Cardiac muscle cell (in vitro differentiated cells and primary cell): Measurements from ENCODE around the gene DCX. TPM values are rescaled to one million over a fixed set of nuclear protein-coding genes. Genes with fewer than 3 reads are reported as not detected.
A peak's percentile ranks its signal among the peaks of the same experiment; 100 is the strongest.

Experiments used
- DNase-seq, 2 donors: peaks; one replicate each; pipeline versions ENCODE4 v3.0.0 to v3.0.0-alpha.2; 2010 to 2017; ENCODE audit warnings: low read depth in 1 of 2, low spot score in 1 of 2
- H3K27ac ChIP-seq: fragments of 200-600 bp; sonication (generic); 2 replicates; pipeline ENCODE4 v1.5.1; 2016
- H3K27me3 ChIP-seq: fragments of 200-600 bp; sonication (generic); 2 replicates; pipeline ENCODE4 v1.6.0; 2016; ENCODE audit warnings: control low read depth
- H3K36me3 ChIP-seq: fragments of 200-600 bp; sonication (generic); 2 replicates; pipeline ENCODE4 v1.5.1; 2016; ENCODE audit warnings: control low read depth
- H3K4me1 ChIP-seq: fragments of 200-600 bp; sonication (generic); 2 replicates; pipeline ENCODE4 v1.8.1; 2017; ENCODE audit warnings: low read depth, mild to moderate bottlenecking, mixed run types
- H3K4me3 ChIP-seq: fragments of 200-600 bp; sonication (generic); 2 replicates; pipeline ENCODE4 v1.5.1; 2016; ENCODE audit warnings: mild to moderate bottlenecking
- H3K9me3 ChIP-seq: fragments of 200-600 bp; sonication (generic); 2 replicates; pipeline ENCODE4 v1.5.1; 2017; ENCODE audit warnings: low read depth, mild to moderate bottlenecking, control low read depth
- polyA plus RNA-seq: library from polyadenylated mRNA; unstranded; fragments of >200 nt; fragmentation: Nextera tagmentation; extraction: Ambion mirVana; gene quantifications from 2 replicates; pipeline ENCODE4 v1.2.1, GENCODE V29; 2016
- total RNA-seq: library from RNA; depleted of rRNA; stranded (reverse); fragments of >200 nt; gene quantifications from 2 replicates; pipeline ENCODE4 v1.2.3, GENCODE V29; 2016
- TF ChIP-seq, protein P1 (sequence below): IDR thresholded peaks from 2 replicates; pipeline ENCODE4 v1.5.1; 2012; ENCODE audit warnings: low read depth, mild to moderate bottlenecking, low read length

The DCX gene
- total and polyA plus RNA-seq, 2 experiments from 2014 or later = 0.34 to 1.0 TPM

- H3K27ac ChIP-seq = no peak within 1 kb of the TSS
- H3K27me3 ChIP-seq = no peaks in the 10 kb centered on the region
- no peaks in the 10 kb centered on the region for H3K4me1 ChIP-seq
- peak in 1 of 2 donors; percentile 2 for DNase-seq
- no peak within 1 kb of the TSS for H3K4me3 ChIP-seq
- H3K9me3 ChIP-seq = no peaks in the 10 kb centered on the region
- TF ChIP-seq, protein P1, sequence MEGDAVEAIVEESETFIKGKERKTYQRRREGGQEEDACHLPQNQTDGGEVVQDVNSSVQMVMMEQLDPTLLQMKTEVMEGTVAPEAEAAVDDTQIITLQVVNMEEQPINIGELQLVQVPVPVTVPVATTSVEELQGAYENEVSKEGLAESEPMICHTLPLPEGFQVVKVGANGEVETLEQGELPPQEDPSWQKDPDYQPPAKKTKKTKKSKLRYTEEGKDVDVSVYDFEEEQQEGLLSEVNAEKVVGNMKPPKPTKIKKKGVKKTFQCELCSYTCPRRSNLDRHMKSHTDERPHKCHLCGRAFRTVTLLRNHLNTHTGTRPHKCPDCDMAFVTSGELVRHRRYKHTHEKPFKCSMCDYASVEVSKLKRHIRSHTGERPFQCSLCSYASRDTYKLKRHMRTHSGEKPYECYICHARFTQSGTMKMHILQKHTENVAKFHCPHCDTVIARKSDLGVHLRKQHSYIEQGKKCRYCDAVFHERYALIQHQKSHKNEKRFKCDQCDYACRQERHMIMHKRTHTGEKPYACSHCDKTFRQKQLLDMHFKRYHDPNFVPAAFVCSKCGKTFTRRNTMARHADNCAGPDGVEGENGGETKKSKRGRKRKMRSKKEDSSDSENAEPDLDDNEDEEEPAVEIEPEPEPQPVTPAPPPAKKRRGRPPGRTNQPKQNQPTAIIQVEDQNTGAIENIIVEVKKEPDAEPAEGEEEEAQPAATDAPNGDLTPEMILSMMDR = no peak
- H3K36me3 ChIP-seq = no peaks in the 10 kb centered on the region
Observed at GRCh38 chrX:111270339-111270738, 141.7 kb downstream of the DCX start, which contains the start of gene CAPN6. TSS of gene CAPN6 (minus strand) at chrX:111270483. CDS start at chrX:111263936, 6,547 bp downstream.

DNA sequence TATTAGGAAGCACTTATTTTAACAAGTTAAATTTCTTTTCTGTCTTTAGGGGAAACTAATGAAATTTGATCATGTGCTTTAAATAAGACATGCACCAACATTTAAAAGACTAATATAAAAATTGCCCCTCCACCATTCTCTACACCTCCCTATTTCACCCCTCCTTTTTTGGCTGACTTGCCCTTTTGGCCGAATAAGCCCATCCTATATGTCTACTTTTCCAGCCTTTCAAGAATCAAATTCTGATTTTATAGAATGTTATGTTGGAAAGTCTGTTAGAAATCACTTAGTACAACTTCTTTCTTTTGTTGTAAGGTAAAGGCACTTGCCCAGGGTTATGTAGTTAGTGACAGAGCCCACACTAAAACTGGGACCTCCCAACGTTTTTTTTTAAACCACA, 143.5 kb downstream of the DCX start:
- H3K27me3 ChIP-seq = no peaks in the 10 kb centered on the region
- DNase-seq = no peak
- H3K9me3 ChIP-seq = no peaks in the 10 kb centered on the region
- H3K4me3 ChIP-seq = no peak overlapping the region
- H3K4me1 ChIP-seq = no peaks in the 10 kb centered on the region
- TF ChIP-seq, protein P1 = no peak
- no peak overlapping the region for H3K27ac ChIP-seq
- no peaks in the 10 kb centered on the region for H3K36me3 ChIP-seq

DNA sequence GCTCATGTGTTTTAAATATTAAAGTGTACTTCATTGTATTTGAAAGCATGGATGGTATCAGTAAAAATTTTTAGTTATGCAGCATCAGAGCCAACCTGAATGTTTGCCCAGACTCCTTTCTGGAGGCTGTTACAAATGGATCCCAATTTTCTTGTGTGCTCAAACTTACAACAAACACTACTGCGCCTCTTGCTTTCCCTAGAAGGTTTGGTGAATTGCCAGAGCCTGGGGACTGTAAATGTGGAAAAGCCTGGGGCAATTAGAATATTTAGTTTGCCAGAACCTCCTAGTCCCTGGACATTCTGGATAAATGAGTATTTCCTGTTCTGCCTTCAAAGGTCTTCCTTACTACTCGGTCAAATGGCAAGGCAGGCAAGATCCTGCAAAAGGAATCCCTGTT, 146.5 kb downstream of the DCX start:
- no peak for DNase-seq
- no peak overlapping the region for H3K27ac ChIP-seq
- H3K4me3 ChIP-seq = no peak overlapping the region

GRCh38 chrX:111264385-111264784, 147.6 kb downstream of the DCX start:
- Histone ChIP-seq H3K27me3 (no peaks in the 10 kb centered on the region), H3K9me3 (no peaks in the 10 kb centered on the region), H3K36me3 (no peaks in the 10 kb centered on the region), H3K4me1 (no peaks in the 10 kb centered on the region), H3K27ac (no peak overlapping the region), H3K4me3 (no peak overlapping the region)
- no peak for DNase-seq
- TF ChIP-seq, protein P1 = no peak

More for the DNA sequence above, 146.5 kb downstream of the DCX start:
- no peaks in the 10 kb centered on the region for H3K36me3 ChIP-seq
- TF ChIP-seq, protein P1 = no peak
- H3K4me1 ChIP-seq = no peaks in the 10 kb centered on the region
- no peaks in the 10 kb centered on the region for H3K9me3 ChIP-seq
- H3K27me3 ChIP-seq = no peaks in the 10 kb centered on the region

DNA sequence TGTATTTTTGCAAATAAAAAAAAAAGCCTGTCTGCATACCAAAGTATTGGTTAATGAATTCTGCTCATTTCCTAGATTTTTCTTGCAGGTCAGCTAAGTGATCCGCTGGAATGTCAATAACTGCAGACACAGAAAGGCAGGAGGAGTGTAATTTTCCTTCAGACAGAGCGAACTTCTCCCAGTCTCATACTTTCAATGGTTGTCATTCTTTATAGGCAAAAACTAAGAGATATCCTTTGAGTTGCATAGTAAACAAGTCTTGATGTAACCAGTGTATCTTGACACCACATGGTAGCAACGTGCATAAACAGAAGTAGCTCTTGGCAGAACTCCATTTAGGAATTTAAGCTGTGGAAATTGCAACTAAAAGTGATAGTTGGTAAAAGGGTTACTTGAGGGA, 149.9 kb downstream of the DCX start:
- no peak for DNase-seq
- H3K27ac ChIP-seq = no peak overlapping the region
- H3K9me3 ChIP-seq = no peaks in the 10 kb centered on the region
- TF ChIP-seq, protein P1 = no peak
- no peak overlapping the region for H3K4me3 ChIP-seq
- no peaks in the 10 kb centered on the region for H3K27me3 ChIP-seq
- H3K4me1 ChIP-seq = no peaks in the 10 kb centered on the region
- no peaks in the 10 kb centered on the region for H3K36me3 ChIP-seq

DNA sequence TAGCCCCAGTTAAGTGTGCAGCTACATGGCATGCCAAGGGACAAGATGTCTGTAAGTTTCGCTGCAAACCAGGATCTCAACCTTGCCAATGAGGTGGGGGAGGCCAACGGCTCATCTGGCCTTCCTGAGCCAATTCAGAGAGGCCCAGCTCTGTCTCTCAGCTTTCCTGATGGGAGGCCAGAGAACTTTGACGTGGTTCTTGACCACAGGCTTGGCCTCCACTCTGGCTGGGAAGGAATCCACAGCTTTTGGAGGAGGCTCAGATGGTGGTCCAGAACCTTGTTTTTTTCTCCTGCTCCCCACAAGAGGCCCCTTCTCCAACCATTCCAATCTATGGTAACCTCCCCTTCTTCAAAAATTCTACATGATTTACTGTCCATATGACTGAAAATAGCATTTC, 151.5 kb downstream of the DCX start:
- no peaks in the 10 kb centered on the region for H3K27me3 ChIP-seq
- H3K9me3 ChIP-seq = no peaks in the 10 kb centered on the region
- no peak for DNase-seq
- no peak overlapping the region for H3K27ac ChIP-seq
- H3K4me3 ChIP-seq = no peak overlapping the region
- TF ChIP-seq, protein P1 = no peak
- H3K4me1 ChIP-seq = no peaks in the 10 kb centered on the region
- H3K36me3 ChIP-seq = no peaks in the 10 kb centered on the region
